Smooth muscle cell (in vitro differentiated cells): ENCODE results near the gene TPSD1. TPM values are rescaled to one million over a fixed set of nuclear protein-coding genes. Genes with fewer than 3 reads are reported as not detected.
"Not testable (repeated sequence)": the region's sequence is repeated elsewhere in the genome, so short reads cannot be mapped to it uniquely, and the experiment has no call there.

Source experiments
- DNase-seq: peaks from one replicate; lab custom pipeline; 2025; ENCODE audit not compliant: unreplicated experiment; lab: John Stamatoyannopoulos, UW
- H2AFZ ChIP-seq: fragments of 200-600 bp; sonication (generic); 2 replicates; pipeline ENCODE4 v1.6.0; 2016; ENCODE audit warnings: antibody characterized with exemption, low read depth, mild to moderate bottlenecking
- H3F3A ChIP-seq: fragments of 200-600 bp; sonication (generic); 2 replicates; pipeline ENCODE4 v1.6.0; 2017; ENCODE audit warnings: antibody characterized with exemption, low read depth
- H3K27ac ChIP-seq: fragments of 200-600 bp; sonication (generic); 2 replicates; pipeline ENCODE4 v1.5.1; 2016; ENCODE audit warnings: low read depth, mild to moderate bottlenecking
- H3K27me3 ChIP-seq: fragments of 200-600 bp; sonication (generic); 2 replicates; pipeline ENCODE4 v1.6.1; 2016; ENCODE audit warnings: low read depth, mild to moderate bottlenecking
- H3K36me3 ChIP-seq: fragments of 200-600 bp; sonication (generic); 2 replicates; pipeline ENCODE4 v1.5.1; 2016; ENCODE audit warnings: low read depth
- H3K4me1 ChIP-seq: fragments of 200-600 bp; sonication (generic); 2 replicates; pipeline ENCODE4 v1.5.1; 2016; ENCODE audit warnings: low read depth
- H3K4me2 ChIP-seq: fragments of 200-600 bp; sonication (generic); 2 replicates; pipeline ENCODE4 v1.6.0; 2016; ENCODE audit warnings: mild to moderate bottlenecking
- H3K4me3 ChIP-seq: fragments of 200-600 bp; sonication (generic); 2 replicates; pipeline ENCODE4 v1.5.1; 2016; ENCODE audit warnings: mild to moderate bottlenecking
- H3K79me2 ChIP-seq: fragments of 200-600 bp; sonication (generic); 2 replicates; pipeline ENCODE4 v1.6.0; 2016; ENCODE audit warnings: low read depth, mild to moderate bottlenecking
- H3K9ac ChIP-seq: fragments of 200-600 bp; sonication (generic); 2 replicates; pipeline ENCODE4 v1.6.0; 2016; ENCODE audit warnings: low read depth
- H3K9me3 ChIP-seq: fragments of 200-600 bp; sonication (generic); replicated peaks from 2 replicates; pipeline ENCODE4 v1.5.1; 2016; ENCODE audit warnings: low read depth
- H4K20me1 ChIP-seq: fragments of 200-600 bp; sonication (generic); 2 replicates; pipeline ENCODE4 v1.6.0; 2016; ENCODE audit warnings: low read depth
- WGBS: methylation state at CpG from one replicate; pipeline ENCODE4 v1.1.7; 2016; ENCODE audit warnings: low lambda C conversion rate; 5-methylcytosine and 5-hydroxymethylcytosine counted together
- polyA plus RNA-seq: library from polyadenylated mRNA; unstranded; fragments of >200 nt; fragmentation: Nextera tagmentation; extraction: Ambion mirVana; gene quantifications from 2 replicates; pipeline ENCODE4 v1.2.1, GENCODE V29; 2016
- total RNA-seq: library from RNA; depleted of rRNA; stranded (reverse); fragments of >200 nt; gene quantifications from 2 replicates; pipeline ENCODE4 v1.2.3, GENCODE V29; 2014
- TF ChIP-seq, protein P1 (sequence below): fragments of 200-600 bp; sonication (generic); IDR thresholded peaks from 2 replicates; pipeline ENCODE4 v1.5.1; 2017; ENCODE audit warnings: borderline replicate concordance, mild to moderate bottlenecking, antibody characterized with exemption; ENCODE audit not compliant: insufficient read depth, poor library complexity, severe bottlenecking

Gene TPSD1
- total and polyA plus RNA-seq, 2 experiments from 2014 or later, result not detected

DNA sequence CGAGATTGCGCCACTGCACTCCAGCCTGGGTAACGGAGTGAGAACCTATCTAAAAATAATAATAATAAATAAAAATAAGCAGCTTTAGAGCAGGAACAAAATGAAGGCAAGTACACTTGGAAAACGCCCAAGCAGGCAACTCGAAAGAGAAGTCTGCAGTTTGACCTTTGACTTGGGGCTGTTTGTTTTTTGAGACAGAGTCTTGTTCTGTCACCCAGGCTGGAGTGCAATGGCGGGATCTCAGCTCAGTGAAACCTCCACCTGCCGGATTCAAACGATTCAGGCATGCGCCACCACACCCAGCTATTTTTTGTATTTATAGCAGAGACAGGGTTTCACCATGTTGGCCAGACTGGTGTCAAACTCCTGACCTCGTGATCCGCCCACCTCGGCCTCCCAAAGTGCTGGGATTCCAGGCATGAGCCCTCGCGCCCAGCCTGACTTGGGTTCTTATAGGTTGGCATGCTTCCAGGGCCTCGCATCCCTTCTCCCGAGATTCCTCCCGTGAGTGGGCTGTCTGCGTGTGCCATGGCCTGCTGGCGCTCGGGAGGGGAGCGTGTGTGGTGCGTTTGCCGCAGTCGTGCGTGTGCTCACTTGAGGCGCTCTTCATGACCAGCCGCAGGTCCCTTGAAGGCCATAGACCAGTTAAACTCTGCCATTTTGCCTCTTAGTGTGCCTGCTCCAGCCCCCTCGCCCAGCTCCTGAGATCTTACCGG lies 35.1 kb downstream of the TPSD1 start:
- Histone ChIP-seq H3K79me2 (no peaks in the 10 kb centered on the region), H4K20me1 (no peaks in the 10 kb centered on the region), H3K36me3 (no peaks in the 10 kb centered on the region), H3K9me3 (no peaks in the 10 kb centered on the region), H3K4me3 (no peak overlapping the region), H3F3A (no peaks in the 10 kb centered on the region), H3K4me1 (no peaks in the 10 kb centered on the region), H3K27ac (no peak overlapping the region), H3K4me2 (no peak overlapping the region), H3K27me3 (peaks cover 28% of the 10 kb centered on the region), H3K9ac (no peak overlapping the region), H2AFZ (no peak overlapping the region)
- no peak for DNase-seq
- TF ChIP-seq, protein P1, sequence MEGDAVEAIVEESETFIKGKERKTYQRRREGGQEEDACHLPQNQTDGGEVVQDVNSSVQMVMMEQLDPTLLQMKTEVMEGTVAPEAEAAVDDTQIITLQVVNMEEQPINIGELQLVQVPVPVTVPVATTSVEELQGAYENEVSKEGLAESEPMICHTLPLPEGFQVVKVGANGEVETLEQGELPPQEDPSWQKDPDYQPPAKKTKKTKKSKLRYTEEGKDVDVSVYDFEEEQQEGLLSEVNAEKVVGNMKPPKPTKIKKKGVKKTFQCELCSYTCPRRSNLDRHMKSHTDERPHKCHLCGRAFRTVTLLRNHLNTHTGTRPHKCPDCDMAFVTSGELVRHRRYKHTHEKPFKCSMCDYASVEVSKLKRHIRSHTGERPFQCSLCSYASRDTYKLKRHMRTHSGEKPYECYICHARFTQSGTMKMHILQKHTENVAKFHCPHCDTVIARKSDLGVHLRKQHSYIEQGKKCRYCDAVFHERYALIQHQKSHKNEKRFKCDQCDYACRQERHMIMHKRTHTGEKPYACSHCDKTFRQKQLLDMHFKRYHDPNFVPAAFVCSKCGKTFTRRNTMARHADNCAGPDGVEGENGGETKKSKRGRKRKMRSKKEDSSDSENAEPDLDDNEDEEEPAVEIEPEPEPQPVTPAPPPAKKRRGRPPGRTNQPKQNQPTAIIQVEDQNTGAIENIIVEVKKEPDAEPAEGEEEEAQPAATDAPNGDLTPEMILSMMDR, result no peak
- 93% methylated on average over 29 of the region's 29 CpGs for WGBS

DNA sequence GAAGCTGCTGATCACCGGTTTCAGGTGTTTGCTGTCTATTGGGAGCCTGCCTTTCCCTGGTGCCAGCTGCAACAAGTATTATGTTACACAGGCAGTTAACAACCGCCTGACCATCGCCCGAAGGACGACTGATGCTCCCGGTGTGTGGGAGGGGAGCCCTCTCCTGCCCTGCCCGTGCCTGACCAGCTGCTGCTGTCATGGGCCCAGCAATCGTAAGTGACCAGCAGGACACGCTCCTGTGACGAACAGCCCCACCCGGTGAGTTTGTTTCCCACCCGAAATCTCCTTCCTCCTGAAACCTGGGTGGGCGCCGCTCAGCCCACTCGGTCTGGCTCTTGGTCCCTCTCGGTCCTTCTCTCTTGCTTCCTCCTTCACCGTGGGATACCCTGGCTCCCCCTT lies 35.7 kb downstream of the TPSD1 start:
- Histone ChIP-seq H3F3A (no peaks in the 10 kb centered on the region), H3K4me2 (no peak overlapping the region), H3K27ac (no peak overlapping the region), H3K9me3 (no peaks in the 10 kb centered on the region), H3K9ac (no peak overlapping the region), H2AFZ (no peak overlapping the region), H3K27me3 (peaks cover 28% of the 10 kb centered on the region), H4K20me1 (no peaks in the 10 kb centered on the region), H3K79me2 (no peaks in the 10 kb centered on the region), H3K4me1 (no peaks in the 10 kb centered on the region), H3K36me3 (no peaks in the 10 kb centered on the region), H3K4me3 (no peak overlapping the region)
- 86% methylated on average over 17 of the region's 17 CpGs for WGBS
- DNase-seq, result no peak
- TF ChIP-seq, protein P1, result no peak

DNA sequence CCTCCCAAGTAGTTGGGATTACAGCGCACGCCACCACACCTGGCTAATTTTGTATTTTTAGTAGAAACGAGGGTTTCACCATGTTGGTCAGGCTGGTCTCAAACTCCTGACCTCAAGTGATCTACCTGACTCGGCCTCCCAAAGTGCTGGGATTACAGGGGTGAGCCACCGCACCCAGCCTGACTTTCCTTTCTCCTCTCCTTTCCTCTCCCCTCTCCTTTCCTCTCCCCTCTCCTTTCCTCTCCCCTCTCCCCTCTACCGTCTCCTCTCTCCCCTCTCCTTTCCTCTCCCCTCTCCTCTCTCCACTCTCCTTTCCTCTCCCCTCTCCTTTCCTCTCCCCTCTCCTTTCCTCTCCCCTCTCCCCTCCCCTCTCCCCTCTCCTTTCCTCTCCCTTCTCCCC lies 36.3 kb downstream of the TPSD1 start:
- H3K36me3 ChIP-seq, H3F3A ChIP-seq, H2AFZ ChIP-seq, H3K4me3 ChIP-seq, H3K4me1 ChIP-seq, H4K20me1 ChIP-seq, H3K9ac ChIP-seq, H3K4me2 ChIP-seq, DNase-seq, H3K79me2 ChIP-seq, H3K27ac ChIP-seq, H3K9me3 ChIP-seq: not testable (repeated sequence)
- peaks cover 28% of the 10 kb centered on the region for H3K27me3 ChIP-seq
- 92% methylated on average over 4 of the region's 6 CpGs for WGBS

DNA sequence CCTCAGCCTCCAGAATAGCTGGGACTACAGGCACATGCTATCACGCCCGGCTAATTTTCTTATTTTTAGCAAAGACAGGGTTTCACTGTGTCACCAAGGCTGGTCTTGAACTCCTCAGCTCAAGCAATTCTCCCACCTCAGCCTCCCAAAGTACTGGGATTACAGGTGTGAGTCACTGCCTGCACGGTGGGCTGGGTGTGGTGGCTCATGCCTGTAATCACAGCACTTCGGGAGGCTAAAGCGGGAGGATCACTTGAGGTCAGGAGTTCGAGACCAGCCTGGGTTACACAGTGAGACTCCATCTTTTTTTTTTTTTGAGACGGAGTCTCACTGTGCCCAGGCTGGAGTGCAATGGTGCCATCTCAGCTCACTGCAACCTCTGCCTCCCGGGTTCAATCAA lies 36.9 kb downstream of the TPSD1 start:
- not testable (repeated sequence) for H3K4me2 ChIP-seq, H4K20me1 ChIP-seq, H3F3A ChIP-seq, H2AFZ ChIP-seq, H3K4me3 ChIP-seq, H3K9me3 ChIP-seq, H3K9ac ChIP-seq, H3K4me1 ChIP-seq, H3K79me2 ChIP-seq, H3K36me3 ChIP-seq, H3K27ac ChIP-seq, DNase-seq
- peaks cover 28% of the 10 kb centered on the region for H3K27me3 ChIP-seq
- WGBS, result 88% methylated on average over 8 of the region's 8 CpGs
